ENCODE results near the gene RPS16. TPM values are rescaled to one million over a fixed set of nuclear protein-coding genes. Genes with fewer than 3 reads are reported as not detected.

The RPS16 gene
- total RNA-seq, 1 donor: 148 TPM

GRCh38 chr19:39419003-39419402 is 16.7 kb downstream of the RPS16 start:
- no peak for TF ChIP-seq CTCF (IDR thresholded peaks at IDR 0.05; ENCODE audit: insufficient read depth, low read length)
- DNase-seq (ENCODE audit: low read depth): no peak
- H3K4me3 ChIP-seq (ENCODE audit: low read depth, low read length): no peak overlapping the region

- no peak overlapping the region for H3K4me3 ChIP-seq (ENCODE audit: low read depth, low read length)
- no peak for TF ChIP-seq CTCF (IDR thresholded peaks at IDR 0.05; ENCODE audit: insufficient read depth, low read length)
- DNase-seq (ENCODE audit: low read depth): no peak
Measured at GRCh38 chr19:39417463-39418181, 18.1 kb downstream of the RPS16 start.

GRCh38 chr19:39416152-39417120 is 19.3 kb downstream of the RPS16 start:
- no peak for TF ChIP-seq CTCF (IDR thresholded peaks at IDR 0.05; ENCODE audit: insufficient read depth, low read length)
- no peak for DNase-seq (ENCODE audit: low read depth)
- no peak overlapping the region for H3K4me3 ChIP-seq (ENCODE audit: low read depth, low read length)

- peak overlapping the region; percentile 85 for H3K4me3 ChIP-seq (ENCODE audit: low read depth, low read length)
Measured at GRCh38 chr19:39415111-39416046, 20.4 kb downstream of the RPS16 start.

GRCh38 chr19:39413911-39414608 is 21.7 kb downstream of the RPS16 start:
- no peak for DNase-seq (ENCODE audit: low read depth)
- peak; percentile 38 for TF ChIP-seq CTCF (IDR thresholded peaks at IDR 0.05; ENCODE audit: insufficient read depth, low read length)
- H3K4me3 ChIP-seq (ENCODE audit: low read depth, low read length): peak overlapping the region; percentile 85

More at GRCh38 chr19:39415111-39416046, 20.4 kb downstream of the RPS16 start:
- DNase-seq (ENCODE audit: low read depth): no peak
- no peak for TF ChIP-seq CTCF (IDR thresholded peaks at IDR 0.05; ENCODE audit: insufficient read depth, low read length)
